ENCODE data around the gene SSC4D. TPM values are rescaled to one million over a fixed set of nuclear protein-coding genes. Genes with fewer than 3 reads are reported as not detected.

SSC4D gene
- total RNA-seq: 1.5 TPM

DNA sequence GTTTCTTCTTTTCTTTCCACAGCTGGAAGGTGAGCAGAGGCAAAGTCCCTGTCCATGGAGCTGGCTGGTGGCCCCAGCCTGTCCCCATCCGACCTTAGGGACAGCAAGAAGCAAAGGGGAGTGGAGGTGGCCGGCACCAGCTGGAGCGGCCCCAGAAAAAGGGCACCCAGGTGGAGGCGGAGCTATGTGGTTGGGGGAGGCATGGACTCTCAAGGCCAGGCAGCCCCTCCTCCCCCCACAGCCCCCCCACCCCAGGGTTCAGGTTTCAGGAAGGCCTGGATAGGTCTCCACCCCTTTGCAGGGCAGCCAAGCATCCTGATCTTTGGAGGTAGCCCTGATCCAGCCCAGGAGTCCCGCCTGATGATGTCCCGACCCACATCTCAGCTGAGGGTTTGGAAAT, at the start of gene SSC4D:
Gene SSC4D (minus strand): TSS at position 161 of the 400 bp plus-strand sequence. CDS start 5,258 bp downstream, outside the sequence.

DNA sequence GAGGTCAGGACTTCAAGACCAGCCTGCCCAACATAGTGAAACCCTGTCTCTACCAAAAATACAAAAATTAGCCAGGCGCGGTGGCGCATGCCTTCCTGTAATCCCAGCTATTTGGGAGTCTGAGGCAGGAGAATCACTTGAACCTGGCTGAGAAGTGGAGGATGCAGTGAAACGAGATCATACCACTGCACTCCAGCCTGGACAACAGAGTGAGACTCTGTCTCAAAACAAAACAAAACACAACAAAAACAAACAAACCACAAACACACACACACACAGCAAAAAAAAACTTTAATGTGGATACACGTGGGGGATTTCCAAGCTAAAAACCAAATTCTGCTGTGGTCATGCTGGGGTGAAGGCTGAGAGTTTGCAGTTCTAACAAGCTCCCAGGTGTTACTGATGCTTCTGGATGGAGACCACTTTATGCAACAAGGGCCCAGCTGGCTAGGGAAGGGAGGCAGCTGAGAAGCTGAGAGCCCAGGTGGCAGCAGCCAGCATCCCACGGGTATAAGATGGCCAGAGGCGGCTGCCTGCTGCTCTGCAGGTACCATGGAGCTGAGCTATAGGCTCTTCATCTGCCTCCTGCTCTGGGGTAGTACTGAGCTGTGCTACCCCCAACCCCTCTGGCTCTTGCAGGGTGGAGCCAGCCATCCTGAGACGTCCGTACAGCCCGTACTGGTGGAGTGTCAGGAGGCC, 15.1 kb upstream of the SSC4D start, which contains the start of gene ZP3:
Gene ZP3 (plus strand): TSS at position 538 of the 699 bp plus-strand sequence. CDS start 15 bp downstream, at position 553.

DNA sequence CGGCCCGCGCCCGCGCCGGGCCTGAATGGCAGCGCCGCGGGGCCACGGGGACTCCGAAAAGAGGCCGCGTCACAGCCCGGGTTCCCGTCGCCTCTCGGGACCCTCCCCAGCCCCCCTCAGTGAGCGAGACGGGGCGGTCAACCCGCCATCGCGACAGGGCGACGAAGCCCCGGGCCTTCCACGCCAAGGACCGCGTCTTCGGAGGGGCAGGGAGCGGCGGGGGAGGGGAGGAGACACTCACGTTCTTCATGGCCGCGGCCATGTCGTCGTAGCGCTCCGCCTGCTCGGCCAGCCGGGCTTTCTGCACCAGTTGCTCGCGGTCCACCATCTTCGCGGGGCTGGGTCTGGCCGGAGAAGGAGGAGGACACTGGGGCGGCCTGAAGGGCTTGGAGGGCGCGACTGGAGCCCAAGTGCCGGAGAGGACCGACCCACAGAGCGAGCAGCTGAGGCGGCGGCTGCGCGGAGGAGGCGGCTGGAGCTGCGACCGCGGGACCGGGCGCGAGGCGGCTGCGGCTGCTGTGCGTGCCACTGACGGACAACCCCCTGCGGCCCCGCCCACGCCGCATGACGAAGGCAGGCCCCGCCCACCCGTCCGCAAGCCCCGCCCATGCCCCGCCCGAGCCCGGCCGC, 50.9 kb downstream of the SSC4D start, which contains the start of gene YWHAG:
Gene YWHAG (minus strand): TSS at position 511 of the 630 bp plus-strand sequence. CDS start 183 bp downstream, at position 328.

Other genes with a start within 250 kb of the SSC4D start
- 20.2 TPM for gene SRRM3, start 207.8 kb downstream of the SSC4D start, total RNA-seq
- 70.6 TPM for gene HSPB1, start 107.0 kb downstream of the SSC4D start, total RNA-seq
- gene YWHAG, start 50.7 kb downstream of the SSC4D start, total RNA-seq: 122 TPM
- 0.82 TPM for gene ZP3, start 15.3 kb upstream of the SSC4D start, total RNA-seq
- 11.1 TPM for gene DTX2, start 52.0 kb upstream of the SSC4D start, total RNA-seq
- 0.99 TPM for gene UPK3B, start 100.9 kb upstream of the SSC4D start, total RNA-seq
- gene SPDYE16, start 133.6 kb upstream of the SSC4D start, total RNA-seq: 1.2 TPM
- 6.3 TPM for gene POMZP3, start 217.6 kb upstream of the SSC4D start, total RNA-seq